ENCODE results near the gene KRT82. TPM values are rescaled to one million over a fixed set of nuclear protein-coding genes. Genes with fewer than 3 reads are reported as not detected.
"Not testable (repeated sequence)": the region's sequence is repeated elsewhere in the genome, so short reads cannot be mapped to it uniquely, and the experiment has no call there.

The KRT82 gene
- total and polyA plus RNA-seq, 5 donors, result not detected

DNA sequence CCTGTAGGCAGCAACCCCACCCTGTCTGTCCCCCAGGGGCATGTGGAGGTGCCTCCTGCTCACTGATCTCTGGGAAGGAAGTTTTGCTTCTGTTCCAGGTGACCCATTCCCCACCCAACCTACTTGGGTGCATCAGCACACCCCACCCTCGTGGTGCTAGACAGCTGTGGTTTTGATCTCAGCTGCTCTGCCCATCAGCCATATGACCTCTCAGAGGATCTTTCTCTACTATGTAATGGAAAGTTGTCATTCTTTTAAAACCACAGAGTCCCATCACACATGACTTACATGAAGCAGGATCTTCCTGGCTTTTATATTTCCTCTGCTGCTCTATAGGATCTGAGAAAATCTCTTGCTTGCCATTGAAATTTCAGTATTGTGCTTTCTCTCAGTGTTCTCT, 13.5 kb upstream of the KRT82 start:
- intact Hi-C loops (cut with DNase I), result no loop called here
- Histone ChIP-seq H3K27ac (ENCODE audit: low read length) (no peak overlapping the region), H3K9me3 (ENCODE audit: control insufficient read depth, low read length) (no peaks in the 10 kb centered on the region), H3K27me3 (ENCODE audit: control insufficient read depth, insufficient read depth) (no peaks in the 10 kb centered on the region), H3K4me3 (ENCODE audit: low read length) (no peak overlapping the region), H3K4me1 (ENCODE audit: control insufficient read depth, insufficient read depth, low read length) (peaks cover 3% of the 10 kb centered on the region)
- no peak for DNase-seq
- ATAC-seq, result no peak
- 60% methylated on average over 1 of the region's 1 CpG for WGBS

DNA sequence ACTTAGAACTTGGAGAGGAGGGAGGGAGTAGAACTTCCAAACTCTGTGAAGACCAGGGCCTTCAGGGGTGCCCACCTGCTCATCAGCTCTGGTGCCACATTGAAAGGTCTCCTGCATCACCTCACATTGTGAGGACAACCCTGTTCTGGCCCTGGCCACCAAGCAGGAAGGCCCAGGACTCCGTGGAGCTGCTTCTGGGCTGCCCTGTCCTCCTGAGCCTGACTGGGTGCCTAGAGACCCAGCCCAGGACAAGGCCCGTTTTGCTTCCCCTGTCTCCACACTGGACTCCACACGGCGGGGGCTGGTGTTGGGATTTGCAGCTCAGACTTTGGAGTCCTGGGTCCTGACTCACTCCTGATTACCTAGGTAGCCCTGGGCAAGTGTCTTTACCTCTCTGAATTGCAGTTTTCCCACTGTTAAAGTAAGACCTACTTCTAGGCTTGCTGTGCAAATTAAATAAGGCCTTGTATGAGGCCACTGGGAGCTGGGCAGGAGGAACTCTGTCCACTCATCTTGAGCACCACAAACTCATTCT, 12.5 kb upstream of the KRT82 start:
- Histone ChIP-seq H3K27me3 (ENCODE audit: control insufficient read depth, insufficient read depth) (no peaks in the 10 kb centered on the region), H3K27ac (ENCODE audit: low read length) (no peak overlapping the region), H3K9me3 (ENCODE audit: control insufficient read depth, low read length) (no peaks in the 10 kb centered on the region), H3K4me3 (ENCODE audit: low read length) (no peak overlapping the region), H3K4me1 (ENCODE audit: control insufficient read depth, insufficient read depth, low read length) (peaks cover 3% of the 10 kb centered on the region)
- intact Hi-C loops (cut with DNase I), result no loop called here
- DNase-seq (peak in 1 of 3 donors; percentile 24), ATAC-seq (no peak)
- WGBS, result 83% methylated on average over 4 of the region's 4 CpGs

DNA sequence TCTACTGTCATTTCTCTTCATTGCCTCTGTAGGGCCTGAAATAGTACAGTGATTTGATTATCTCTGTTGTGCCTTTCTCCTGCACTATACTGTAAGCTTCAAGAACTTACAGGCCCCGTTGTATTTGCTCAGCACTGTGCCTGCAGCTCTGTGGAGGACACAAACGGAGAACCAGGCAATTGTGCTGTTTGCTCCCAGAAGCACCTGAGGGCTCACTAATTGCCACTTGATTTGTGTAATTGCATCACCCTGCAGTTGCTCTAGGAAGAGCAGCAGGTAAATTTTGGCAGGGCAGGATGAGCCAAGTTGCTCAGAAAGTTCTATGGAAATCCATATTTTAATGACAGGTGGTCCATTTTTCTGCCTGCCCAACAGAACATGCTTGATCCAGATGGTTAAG, 11.6 kb upstream of the KRT82 start:
- intact Hi-C loops (cut with DNase I), result no loop called here

DNA sequence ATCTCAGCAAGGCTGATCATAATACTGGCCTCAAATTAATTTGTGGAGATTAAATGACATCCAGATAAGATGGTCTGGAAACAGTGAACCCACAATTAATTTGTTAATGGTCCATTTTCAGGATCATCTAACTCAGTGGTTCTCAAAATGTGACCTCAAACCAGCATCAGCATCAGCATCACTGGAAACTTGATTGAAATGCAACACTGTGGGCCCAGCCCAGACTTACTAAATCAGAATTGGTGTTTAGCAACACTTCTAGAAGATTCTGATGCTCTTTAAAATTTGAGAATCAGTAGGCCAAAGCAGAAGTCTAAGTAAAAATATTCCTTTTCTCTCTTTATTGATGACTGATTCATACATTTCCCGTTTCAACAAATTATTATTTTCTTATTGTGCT, 10.7 kb upstream of the KRT82 start:
- no peaks in the 10 kb centered on the region for H3K9me3 ChIP-seq (ENCODE audit: control insufficient read depth, low read length)
- H3K27ac ChIP-seq (ENCODE audit: low read length), result no peak overlapping the region
- no peak overlapping the region for H3K4me3 ChIP-seq (ENCODE audit: low read length)
- WGBS, result 59% methylated on average over 1 of the region's 1 CpG
- DNase-seq (no peak), ATAC-seq (peak in 1 of 2 donors; percentile 59)
- intact Hi-C loops (cut with DNase I), result no loop called here
- H3K4me1 ChIP-seq (ENCODE audit: control insufficient read depth, insufficient read depth, low read length), result peaks cover 3% of the 10 kb centered on the region
- H3K27me3 ChIP-seq (ENCODE audit: control insufficient read depth, insufficient read depth), result no peaks in the 10 kb centered on the region

More for the DNA sequence above, 11.6 kb upstream of the KRT82 start:
- Histone ChIP-seq H3K4me3 (ENCODE audit: low read length) (no peak overlapping the region), H3K4me1 (ENCODE audit: control insufficient read depth, insufficient read depth, low read length) (peaks cover 3% of the 10 kb centered on the region), H3K27me3 (ENCODE audit: control insufficient read depth, insufficient read depth) (no peaks in the 10 kb centered on the region), H3K27ac (ENCODE audit: low read length) (peak overlapping the region; percentile 65), H3K9me3 (ENCODE audit: control insufficient read depth, low read length) (no peaks in the 10 kb centered on the region)
- peak in 1 of 3 donors; percentile 15 for DNase-seq
- WGBS, result 79% methylated on average over 2 of the region's 2 CpGs
- no peak for ATAC-seq

DNA sequence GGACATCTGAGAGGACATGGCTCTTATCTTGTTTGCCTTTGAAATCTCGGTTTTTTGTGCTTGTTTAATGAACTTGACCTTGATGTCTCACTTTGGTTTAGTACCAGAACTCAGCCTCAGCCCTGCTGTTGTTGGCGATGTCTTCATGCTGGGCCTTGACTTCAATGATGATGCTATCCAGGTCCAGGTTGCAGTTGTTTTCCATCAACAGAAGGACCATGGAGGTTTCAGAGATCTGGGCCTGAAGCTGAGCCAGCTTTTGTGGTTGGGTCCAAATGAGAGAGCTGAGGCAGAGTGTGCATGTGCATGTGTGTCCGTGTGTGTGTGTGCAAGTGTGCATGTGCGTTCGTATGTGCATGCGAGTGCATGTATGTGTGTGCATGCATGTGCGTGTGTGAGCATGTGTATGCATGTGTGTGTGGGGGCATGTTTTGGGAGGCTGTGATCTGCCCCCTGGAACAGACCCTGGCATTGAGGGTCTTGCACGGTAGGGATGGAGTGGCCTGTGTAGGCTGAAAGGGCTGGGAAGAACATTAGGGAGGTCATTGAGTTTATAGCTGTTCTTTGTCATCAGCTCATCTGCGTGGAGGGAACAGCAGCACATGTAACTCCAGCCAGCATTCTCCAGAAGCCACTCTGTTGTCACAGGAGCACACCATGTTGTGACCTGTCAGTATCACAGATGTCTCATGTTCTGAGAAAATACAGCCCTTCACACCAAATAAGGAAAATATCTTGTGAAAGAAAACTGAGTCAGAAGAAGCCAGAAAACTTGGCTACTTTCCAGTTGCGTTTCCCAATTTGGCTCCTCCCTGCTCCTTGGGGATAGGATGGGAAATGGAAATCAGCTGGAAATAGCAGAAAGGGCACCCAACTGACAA, 10.0 kb upstream of the KRT82 start:
- no peaks in the 10 kb centered on the region for H3K9me3 ChIP-seq (ENCODE audit: control insufficient read depth, low read length)
- 65% methylated on average over 10 of the region's 10 CpGs for WGBS
- DNase-seq, result peak in 1 of 3 donors; percentile 60
- no peak overlapping the region for H3K4me3 ChIP-seq (ENCODE audit: low read length)
- peak; percentile 85 to 91 for ATAC-seq
- intact Hi-C loops (cut with DNase I), result no loop called here
- no peaks in the 10 kb centered on the region for H3K27me3 ChIP-seq (ENCODE audit: control insufficient read depth, insufficient read depth)
- H3K27ac ChIP-seq (ENCODE audit: low read length), result peak overlapping the region; percentile 50
- H3K4me1 ChIP-seq (ENCODE audit: control insufficient read depth, insufficient read depth, low read length), result peaks cover 3% of the 10 kb centered on the region

- intact Hi-C loops (cut with DNase I), result no loop called here
- H3K27ac ChIP-seq (ENCODE audit: low read length), result no peak overlapping the region
Observed at GRCh38 chr12:52414936-52415335, 8.8 kb upstream of the KRT82 start.

DNA sequence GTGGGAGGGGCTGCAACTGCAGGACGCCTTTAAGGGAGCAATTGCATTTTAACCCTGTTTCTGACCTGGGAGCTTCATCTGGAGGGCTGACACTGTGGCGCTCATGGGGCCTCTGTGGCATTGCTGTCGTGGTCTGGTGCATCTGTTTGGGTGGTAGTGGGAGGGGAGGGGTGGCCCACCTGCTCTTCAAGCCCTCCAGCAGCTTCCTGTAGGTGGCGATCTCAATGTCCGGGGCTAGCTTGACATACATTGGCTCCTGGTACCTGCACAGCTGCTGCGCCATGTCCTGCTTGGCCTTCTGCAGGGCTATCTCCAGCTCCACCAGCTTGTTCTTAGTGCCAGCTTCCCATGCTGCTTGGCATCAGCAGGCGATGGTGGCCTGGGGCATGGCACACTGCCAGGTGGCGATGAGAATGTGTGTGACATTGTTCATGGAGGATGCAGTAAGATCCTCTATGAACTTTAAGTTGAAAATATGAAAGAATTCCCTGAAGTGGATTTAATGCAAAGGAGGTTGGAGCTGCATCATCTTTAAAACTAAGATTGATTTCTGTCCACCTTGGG, 7.7 kb upstream of the KRT82 start:
- no peaks in the 10 kb centered on the region for H3K27me3 ChIP-seq (ENCODE audit: control insufficient read depth, insufficient read depth)
- no peaks in the 10 kb centered on the region for H3K9me3 ChIP-seq (ENCODE audit: control insufficient read depth, low read length)
- H3K4me3 ChIP-seq (ENCODE audit: low read length), result no peak overlapping the region
- intact Hi-C loops (cut with DNase I), result no loop called here
- no peak for ATAC-seq
- H3K27ac ChIP-seq (ENCODE audit: low read length), result no peak overlapping the region
- peaks cover 3% of the 10 kb centered on the region for H3K4me1 ChIP-seq (ENCODE audit: control insufficient read depth, insufficient read depth, low read length)
- WGBS, result 67% methylated on average over 8 of the region's 8 CpGs
- no peak for DNase-seq

More at GRCh38 chr12:52414936-52415335, 8.8 kb upstream of the KRT82 start:
- H3K27me3 ChIP-seq (ENCODE audit: control insufficient read depth, insufficient read depth), result no peaks in the 10 kb centered on the region
- no peak for ATAC-seq
- H3K4me1 ChIP-seq (ENCODE audit: control insufficient read depth, insufficient read depth, low read length), result peaks cover 3% of the 10 kb centered on the region
- no peaks in the 10 kb centered on the region for H3K9me3 ChIP-seq (ENCODE audit: control insufficient read depth, low read length)
- no peak overlapping the region for H3K4me3 ChIP-seq (ENCODE audit: low read length)
- no peak for DNase-seq
- 86% methylated on average over 5 of the region's 5 CpGs for WGBS

- Histone ChIP-seq H3K27me3 (ENCODE audit: control insufficient read depth, insufficient read depth) (no peaks in the 10 kb centered on the region), H3K9me3 (ENCODE audit: control insufficient read depth, low read length) (no peaks in the 10 kb centered on the region), H3K27ac (ENCODE audit: low read length) (no peak overlapping the region), H3K4me1 (ENCODE audit: control insufficient read depth, insufficient read depth, low read length) (peaks cover 3% of the 10 kb centered on the region), H3K4me3 (ENCODE audit: low read length) (no peak overlapping the region)
- intact Hi-C loops (cut with DNase I), result no loop called here
- ATAC-seq (no peak), DNase-seq (no peak)
- 53% methylated on average over 4 of the region's 4 CpGs for WGBS
Observed at GRCh38 chr12:52413202-52413601, 7.1 kb upstream of the KRT82 start.

DNA sequence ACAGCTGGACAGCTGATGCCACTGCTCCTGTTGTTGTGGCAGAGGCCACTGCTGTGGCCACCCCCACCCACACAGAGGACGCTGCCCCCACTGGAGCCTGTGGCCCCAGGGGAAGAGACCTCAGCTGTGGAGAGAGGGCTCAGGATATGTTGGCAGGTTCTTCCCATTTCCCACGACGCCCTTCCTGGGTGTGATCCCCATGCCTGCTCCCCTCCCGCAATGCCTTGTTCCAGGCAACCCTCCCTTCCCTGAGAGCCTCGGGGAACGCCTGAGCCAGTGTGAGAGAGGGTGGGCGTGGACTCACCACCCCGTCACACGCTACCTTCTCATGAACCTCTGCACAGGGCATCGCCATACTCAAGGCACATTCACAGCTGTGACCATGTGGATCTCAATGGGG, 5.7 kb upstream of the KRT82 start:
- intact Hi-C loops (cut with DNase I), result no loop called here
- no peaks in the 10 kb centered on the region for H3K27me3 ChIP-seq (ENCODE audit: control insufficient read depth, insufficient read depth)
- no peak overlapping the region for H3K4me3 ChIP-seq (ENCODE audit: low read length)
- peaks cover 3% of the 10 kb centered on the region for H3K4me1 ChIP-seq (ENCODE audit: control insufficient read depth, insufficient read depth, low read length)
- WGBS, result 87% methylated on average over 10 of the region's 10 CpGs
- no peak overlapping the region for H3K27ac ChIP-seq (ENCODE audit: low read length)
- no peaks in the 10 kb centered on the region for H3K9me3 ChIP-seq (ENCODE audit: control insufficient read depth, low read length)
- ATAC-seq (peak in 1 of 2 donors; percentile 21), DNase-seq (no peak)

DNA sequence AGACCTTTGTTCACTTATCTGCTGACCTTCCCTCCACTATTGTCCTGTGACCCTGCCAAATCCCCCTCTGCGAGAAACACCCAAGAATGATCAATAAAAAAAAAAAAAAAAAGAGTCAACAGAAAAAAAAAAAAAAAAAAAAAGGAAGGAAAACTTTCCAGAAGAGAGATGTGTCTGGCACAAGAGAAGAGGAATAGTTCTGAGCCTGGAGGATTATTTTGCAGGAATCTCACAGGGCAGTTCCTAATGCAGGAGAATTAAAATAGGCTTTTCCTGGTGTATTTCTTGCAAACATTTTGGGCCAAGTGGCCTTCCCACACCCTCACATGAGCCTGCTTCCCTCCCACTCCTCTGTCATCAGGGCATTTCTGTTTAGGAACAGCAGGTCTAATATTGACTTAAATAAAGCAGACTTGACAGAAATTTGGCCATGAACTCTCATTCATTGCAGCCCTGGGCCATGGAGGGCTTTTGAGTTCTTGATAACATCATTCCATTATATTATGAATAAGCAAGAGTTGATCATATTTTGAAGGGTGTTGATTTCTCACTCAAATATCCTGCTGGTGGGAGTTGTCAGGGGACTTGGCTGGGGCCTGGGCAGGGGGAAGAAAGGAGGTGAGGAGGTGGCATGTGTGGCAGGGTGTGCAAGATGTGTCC, 4.6 kb upstream of the KRT82 start:
- DNase-seq; intact Hi-C loops (cut with DNase I); H3K4me3 ChIP-seq (ENCODE audit: low read length); H3K27me3 ChIP-seq (ENCODE audit: control insufficient read depth, insufficient read depth); H3K27ac ChIP-seq (ENCODE audit: low read length); H3K9me3 ChIP-seq (ENCODE audit: control insufficient read depth, low read length); H3K4me1 ChIP-seq (ENCODE audit: control insufficient read depth, insufficient read depth, low read length): not testable (repeated sequence)
- ATAC-seq, result peak in 1 of 2 donors; percentile 58
- WGBS, result no CpG with 5 or more reads among the region's 1 CpG

GRCh38 chr12:52407918-52408317, 1.8 kb upstream of the KRT82 start:
- WGBS, result 84% methylated on average over 5 of the region's 5 CpGs
- Histone ChIP-seq H3K27me3 (ENCODE audit: control insufficient read depth, insufficient read depth) (no peaks in the 10 kb centered on the region), H3K4me3 (ENCODE audit: low read length) (no peak overlapping the region), H3K27ac (ENCODE audit: low read length) (no peak overlapping the region), H3K4me1 (ENCODE audit: control insufficient read depth, insufficient read depth, low read length) (no peaks in the 10 kb centered on the region), H3K9me3 (ENCODE audit: control insufficient read depth, low read length) (no peaks in the 10 kb centered on the region)
- intact Hi-C loops (cut with DNase I), result no loop called here
- ATAC-seq, result no peak
- DNase-seq, result no peak
